ENCODE measurements around the gene RPH3AL.
"Not testable (repeated sequence)": the region's sequence is repeated elsewhere in the genome, so short reads cannot be mapped to it uniquely, and the experiment has no call there.

GRCh38 chr17:314614-314944 lies 38.0 kb downstream of the RPH3AL start:
- TF ChIP-seq, protein P1, sequence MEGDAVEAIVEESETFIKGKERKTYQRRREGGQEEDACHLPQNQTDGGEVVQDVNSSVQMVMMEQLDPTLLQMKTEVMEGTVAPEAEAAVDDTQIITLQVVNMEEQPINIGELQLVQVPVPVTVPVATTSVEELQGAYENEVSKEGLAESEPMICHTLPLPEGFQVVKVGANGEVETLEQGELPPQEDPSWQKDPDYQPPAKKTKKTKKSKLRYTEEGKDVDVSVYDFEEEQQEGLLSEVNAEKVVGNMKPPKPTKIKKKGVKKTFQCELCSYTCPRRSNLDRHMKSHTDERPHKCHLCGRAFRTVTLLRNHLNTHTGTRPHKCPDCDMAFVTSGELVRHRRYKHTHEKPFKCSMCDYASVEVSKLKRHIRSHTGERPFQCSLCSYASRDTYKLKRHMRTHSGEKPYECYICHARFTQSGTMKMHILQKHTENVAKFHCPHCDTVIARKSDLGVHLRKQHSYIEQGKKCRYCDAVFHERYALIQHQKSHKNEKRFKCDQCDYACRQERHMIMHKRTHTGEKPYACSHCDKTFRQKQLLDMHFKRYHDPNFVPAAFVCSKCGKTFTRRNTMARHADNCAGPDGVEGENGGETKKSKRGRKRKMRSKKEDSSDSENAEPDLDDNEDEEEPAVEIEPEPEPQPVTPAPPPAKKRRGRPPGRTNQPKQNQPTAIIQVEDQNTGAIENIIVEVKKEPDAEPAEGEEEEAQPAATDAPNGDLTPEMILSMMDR (IDR thresholded peaks at IDR 0.05): not testable (repeated sequence)
- TF ChIP-seq POLR2A (IDR thresholded peaks at IDR 0.05): not testable (repeated sequence)
